HCT116 (cell line): ENCODE data around the gene CNR2.

Experiments used
- CTCF ChIP-seq, 3 experiments: fragments of 200-600 bp in 1 of 3; sonication (generic) in 1 of 3; IDR thresholded peaks in 2 of 3; conservative IDR thresholded peaks in 1 of 3; 2 replicates each; pipeline ENCODE4 v1.5.1; 2012 to 2017; ENCODE audit warnings: low read depth in 2 of 3, low read length in 2 of 3, antibody characterized with exemption in 1 of 3, borderline replicate concordance in 1 of 3, control low read depth in 1 of 3, mild to moderate bottlenecking in 1 of 3, mixed read lengths in 1 of 3, mixed run types in 1 of 3, moderate library complexity in 1 of 3; ENCODE audit not compliant: insufficient read depth in 1 of 3
- ELF1 ChIP-seq: IDR thresholded peaks from 2 replicates; pipeline ENCODE4 v1.6.1; 2012; ENCODE audit warnings: low read depth, borderline replicate concordance
- EZH2 ChIP-seq: fragments of 200-600 bp; sonication (generic); IDR thresholded peaks from 2 replicates; pipeline ENCODE4 v1.6.1; 2017; ENCODE audit warnings: antibody characterized with exemption, mixed run types
- EZH2phosphoT487 ChIP-seq: fragments of 200-600 bp; IDR thresholded peaks from 2 replicates; pipeline ENCODE4 v1.6.1; 2018; ENCODE audit warnings: antibody characterized with exemption, borderline replicate concordance
- POLR2A ChIP-seq: IDR thresholded peaks from 2 replicates; pipeline ENCODE4 v1.7.0; 2011; ENCODE audit warnings: borderline replicate concordance; ENCODE audit not compliant: insufficient read depth, insufficient read length; ENCODE audit errors: extremely low read depth
- POLR2AphosphoS5 ChIP-seq: IDR thresholded peaks from 2 replicates; pipeline ENCODE4 v1.6.1; 2011; ENCODE audit warnings: mild to moderate bottlenecking, low read depth, low read length, moderate library complexity
- RAD21 ChIP-seq: IDR thresholded peaks from 2 replicates; pipeline ENCODE4 v1.6.1; 2012; ENCODE audit warnings: low read depth, mild to moderate bottlenecking
- SIN3A ChIP-seq: IDR thresholded peaks from 2 replicates; pipeline ENCODE4 v1.6.1; 2012; ENCODE audit warnings: low read depth
- SP1 ChIP-seq: IDR thresholded peaks from 2 replicates; pipeline ENCODE4 v1.6.1; 2012; ENCODE audit warnings: low read depth
- ZBTB33 ChIP-seq: IDR thresholded peaks from 2 replicates; pipeline ENCODE4 v1.6.1; 2011; ENCODE audit warnings: mild to moderate bottlenecking, low read length, moderate library complexity; ENCODE audit not compliant: insufficient replicate concordance; ENCODE audit errors: extremely low read depth
- ZFX ChIP-seq: fragments of 450-650 bp; IDR thresholded peaks from 2 replicates; pipeline ENCODE4 v1.6.1; 2017
- ZNF274 ChIP-seq: fragments of 200-500 bp; sonication (Bioruptor generic); IDR thresholded peaks from 2 replicates; pipeline ENCODE4 v1.6.1; 2014; ENCODE audit warnings: mild to moderate bottlenecking, low read depth, low read length, inconsistent platforms
- TF ChIP-seq, protein P1 (sequence below): IDR thresholded peaks from 2 replicates; pipeline ENCODE4 v1.6.1; 2012; ENCODE audit warnings: low read depth

GRCh38 chr1:23854568-23854967 lies 58.6 kb downstream of the CNR2 start:
- TF ChIP-seq CTCF (IDR thresholded peaks at IDR 0.05 in 2 of 3, conservative IDR thresholded peaks at IDR 0.05 in 1 of 3; ENCODE audit: borderline replicate concordance in 1 of 3, insufficient read depth in 1 of 3, low read depth in 2 of 3, low read length in 2 of 3) (peak in 2 of 3 experiments; percentile 25 to 41; a peak in 3 of 6 replicates), ZNF274 (no peak), SIN3A (no peak), ZBTB33 (no peak), EZH2phosphoT487 (no peak), POLR2A (no peak), ZFX (no peak), EZH2 (no peak), RAD21 (peak; percentile 55), ELF1 (no peak), SP1 (no peak), POLR2AphosphoS5 (no peak)
- TF ChIP-seq, protein P1, sequence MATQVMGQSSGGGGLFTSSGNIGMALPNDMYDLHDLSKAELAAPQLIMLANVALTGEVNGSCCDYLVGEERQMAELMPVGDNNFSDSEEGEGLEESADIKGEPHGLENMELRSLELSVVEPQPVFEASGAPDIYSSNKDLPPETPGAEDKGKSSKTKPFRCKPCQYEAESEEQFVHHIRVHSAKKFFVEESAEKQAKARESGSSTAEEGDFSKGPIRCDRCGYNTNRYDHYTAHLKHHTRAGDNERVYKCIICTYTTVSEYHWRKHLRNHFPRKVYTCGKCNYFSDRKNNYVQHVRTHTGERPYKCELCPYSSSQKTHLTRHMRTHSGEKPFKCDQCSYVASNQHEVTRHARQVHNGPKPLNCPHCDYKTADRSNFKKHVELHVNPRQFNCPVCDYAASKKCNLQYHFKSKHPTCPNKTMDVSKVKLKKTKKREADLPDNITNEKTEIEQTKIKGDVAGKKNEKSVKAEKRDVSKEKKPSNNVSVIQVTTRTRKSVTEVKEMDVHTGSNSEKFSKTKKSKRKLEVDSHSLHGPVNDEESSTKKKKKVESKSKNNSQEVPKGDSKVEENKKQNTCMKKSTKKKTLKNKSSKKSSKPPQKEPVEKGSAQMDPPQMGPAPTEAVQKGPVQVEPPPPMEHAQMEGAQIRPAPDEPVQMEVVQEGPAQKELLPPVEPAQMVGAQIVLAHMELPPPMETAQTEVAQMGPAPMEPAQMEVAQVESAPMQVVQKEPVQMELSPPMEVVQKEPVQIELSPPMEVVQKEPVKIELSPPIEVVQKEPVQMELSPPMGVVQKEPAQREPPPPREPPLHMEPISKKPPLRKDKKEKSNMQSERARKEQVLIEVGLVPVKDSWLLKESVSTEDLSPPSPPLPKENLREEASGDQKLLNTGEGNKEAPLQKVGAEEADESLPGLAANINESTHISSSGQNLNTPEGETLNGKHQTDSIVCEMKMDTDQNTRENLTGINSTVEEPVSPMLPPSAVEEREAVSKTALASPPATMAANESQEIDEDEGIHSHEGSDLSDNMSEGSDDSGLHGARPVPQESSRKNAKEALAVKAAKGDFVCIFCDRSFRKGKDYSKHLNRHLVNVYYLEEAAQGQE, result no peak
